Stimulated activated CD4-positive, alpha-beta T cell treated with anti-CD3 and anti-CD28 coated beads, Interleukin-2, amount 100 ng/mL, for 48 hours (primary cell): Measurements from ENCODE around the gene STON2.
A peak's percentile ranks its signal among the peaks of the same experiment; 100 is the strongest.
"Not testable (repeated sequence)": the region's sequence is repeated elsewhere in the genome, so short reads cannot be mapped to it uniquely, and the experiment has no call there.

Experiments used
- DNase-seq, 2 donors: peaks; one replicate each; pipeline ENCODE4 v3.0.0-alpha.2; 2020

The STON2 gene

GRCh38 chr14:81263777-81264410 lies 136.2 kb downstream of the STON2 start:
- no peak for DNase-seq

- no peak for DNase-seq
These were observed 138.9 kb downstream of the STON2 start for GRCh38 chr14:81261176-81261575.

GRCh38 chr14:81260732-81261131 lies 139.4 kb downstream of the STON2 start:
- no peak for DNase-seq

GRCh38 chr14:81256289-81256960 lies 143.7 kb downstream of the STON2 start:
- DNase-seq, result no peak

- DNase-seq, result no peak
These were observed 147.8 kb downstream of the STON2 start for GRCh38 chr14:81252278-81252677.

- no peak for DNase-seq
These were observed 152.8 kb downstream of the STON2 start for GRCh38 chr14:81247271-81247766.

- no peak for DNase-seq
These were observed 153.5 kb downstream of the STON2 start for GRCh38 chr14:81246461-81247270.

GRCh38 chr14:81245771-81246170 lies 154.4 kb downstream of the STON2 start:
- DNase-seq, result no peak

- DNase-seq, result not testable (repeated sequence)
These were observed 155.7 kb downstream of the STON2 start for GRCh38 chr14:81244431-81244830.

GRCh38 chr14:81243499-81243898 lies 156.6 kb downstream of the STON2 start:
- DNase-seq, result no peak

- not testable (repeated sequence) for DNase-seq
These were observed 163.3 kb downstream of the STON2 start for GRCh38 chr14:81236849-81237248.

- no peak for DNase-seq
These were observed 164.0 kb downstream of the STON2 start for GRCh38 chr14:81236138-81236537.

GRCh38 chr14:81235096-81235495 lies 165.0 kb downstream of the STON2 start:
- no peak for DNase-seq

GRCh38 chr14:81234278-81234677 lies 165.8 kb downstream of the STON2 start:
- no peak for DNase-seq

- DNase-seq, result no peak
These were observed 166.5 kb downstream of the STON2 start for GRCh38 chr14:81233615-81234014.

- DNase-seq, result no peak
These were observed 168.6 kb downstream of the STON2 start for GRCh38 chr14:81231540-81231939.

GRCh38 chr14:81224222-81224621 lies 175.9 kb downstream of the STON2 start:
- no peak for DNase-seq

GRCh38 chr14:81223788-81224187 lies 176.3 kb downstream of the STON2 start:
- not testable (repeated sequence) for DNase-seq

GRCh38 chr14:81222691-81223090 lies 177.4 kb downstream of the STON2 start:
- no peak for DNase-seq

GRCh38 chr14:81222126-81222525 lies 178.0 kb downstream of the STON2 start:
- DNase-seq, result no peak

GRCh38 chr14:81221579-81222102 lies 178.5 kb downstream of the STON2 start:
- DNase-seq, result no peak

GRCh38 chr14:81220830-81221578 lies 179.1 kb downstream of the STON2 start, which contains the start of gene GTF2A1:
GTF2A1 (minus strand) TSS chr14:81220959; CDS start chr14:81220518, 441 bp downstream.
- DNase-seq, result peak; percentile 85 to 88

GRCh38 chr14:81220580-81220829 lies 179.6 kb downstream of the STON2 start:
- no peak for DNase-seq
